Measurements from ENCODE around the gene PYGB.
"Not testable (repeated sequence)": the region's sequence is repeated elsewhere in the genome, so short reads cannot be mapped to it uniquely, and the experiment has no call there.

The PYGB gene

DNA sequence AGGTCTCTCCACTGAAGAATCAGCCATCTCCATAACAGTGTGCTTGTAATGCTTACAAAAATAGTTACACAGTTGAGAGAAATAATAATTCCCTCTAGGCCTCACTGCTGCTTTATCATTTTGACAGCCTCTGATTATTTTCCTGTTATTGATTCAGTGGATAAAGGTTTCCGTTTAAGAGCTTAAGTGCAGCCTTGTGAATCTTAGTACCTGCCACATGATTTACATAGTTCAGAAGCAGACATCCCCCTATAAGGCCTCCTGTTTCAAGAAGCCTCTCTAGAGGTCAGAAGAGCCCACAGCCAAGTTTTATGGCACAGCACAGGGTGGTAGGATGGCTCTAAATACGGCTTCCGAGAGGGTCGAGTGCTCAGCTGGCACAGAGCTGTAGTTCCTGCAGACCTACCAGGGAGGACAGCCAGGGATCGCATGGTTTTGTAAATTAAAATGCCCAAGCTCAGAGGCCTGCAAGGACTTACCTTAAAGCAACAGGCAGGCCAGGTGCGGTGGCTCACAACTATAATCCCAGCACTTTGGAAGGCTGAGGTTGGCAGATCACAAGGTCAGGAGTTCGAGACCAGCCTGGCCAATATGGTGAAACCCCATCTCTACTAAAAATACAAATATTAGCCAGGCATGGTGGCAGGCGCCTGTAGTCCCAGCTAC is 17.6 kb upstream of the PYGB start:
- no peak for DNase-seq (ENCODE audit: low read depth)

DNA sequence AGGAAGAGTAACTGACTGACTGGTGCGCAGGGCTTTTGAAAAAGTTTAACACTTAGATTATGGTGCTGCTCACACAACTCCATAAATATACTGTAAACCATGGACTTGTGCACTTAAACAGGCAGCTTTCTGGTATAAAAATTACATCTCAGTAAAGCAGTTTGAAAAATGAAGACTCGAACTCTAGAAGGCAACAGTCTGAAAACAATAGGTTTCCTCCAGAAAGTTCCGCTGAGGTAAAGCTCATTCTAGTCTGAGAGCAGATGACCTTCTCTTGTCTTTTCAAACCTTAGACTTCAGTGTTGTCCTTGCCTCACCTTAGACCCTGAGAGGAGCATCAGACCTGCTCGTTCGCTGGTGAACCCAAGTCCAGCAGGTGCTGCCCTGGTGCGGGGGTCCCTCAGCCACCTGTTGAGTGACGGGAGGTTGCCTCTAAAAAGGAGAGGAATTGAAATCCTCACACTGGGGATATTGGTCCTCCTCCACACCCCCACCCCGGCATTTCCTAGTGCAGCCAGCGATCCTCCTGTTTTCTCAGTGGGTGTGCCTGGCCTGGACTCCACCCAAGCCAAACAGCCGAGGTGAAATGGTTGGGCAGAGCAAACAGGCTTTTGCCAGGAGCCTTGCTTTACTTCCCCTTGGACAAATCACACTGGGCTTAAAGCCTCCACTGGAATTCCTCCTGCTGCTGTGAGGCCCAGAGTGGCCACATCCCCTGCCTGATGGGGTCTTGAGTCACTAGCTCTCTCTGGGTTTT is 14.7 kb upstream of the PYGB start:
- DNase-seq (ENCODE audit: low read depth) = peak; percentile 77

GRCh38 chr20:25234009-25234849 is 13.7 kb upstream of the PYGB start:
- not testable (repeated sequence) for DNase-seq (ENCODE audit: low read depth)

DNA sequence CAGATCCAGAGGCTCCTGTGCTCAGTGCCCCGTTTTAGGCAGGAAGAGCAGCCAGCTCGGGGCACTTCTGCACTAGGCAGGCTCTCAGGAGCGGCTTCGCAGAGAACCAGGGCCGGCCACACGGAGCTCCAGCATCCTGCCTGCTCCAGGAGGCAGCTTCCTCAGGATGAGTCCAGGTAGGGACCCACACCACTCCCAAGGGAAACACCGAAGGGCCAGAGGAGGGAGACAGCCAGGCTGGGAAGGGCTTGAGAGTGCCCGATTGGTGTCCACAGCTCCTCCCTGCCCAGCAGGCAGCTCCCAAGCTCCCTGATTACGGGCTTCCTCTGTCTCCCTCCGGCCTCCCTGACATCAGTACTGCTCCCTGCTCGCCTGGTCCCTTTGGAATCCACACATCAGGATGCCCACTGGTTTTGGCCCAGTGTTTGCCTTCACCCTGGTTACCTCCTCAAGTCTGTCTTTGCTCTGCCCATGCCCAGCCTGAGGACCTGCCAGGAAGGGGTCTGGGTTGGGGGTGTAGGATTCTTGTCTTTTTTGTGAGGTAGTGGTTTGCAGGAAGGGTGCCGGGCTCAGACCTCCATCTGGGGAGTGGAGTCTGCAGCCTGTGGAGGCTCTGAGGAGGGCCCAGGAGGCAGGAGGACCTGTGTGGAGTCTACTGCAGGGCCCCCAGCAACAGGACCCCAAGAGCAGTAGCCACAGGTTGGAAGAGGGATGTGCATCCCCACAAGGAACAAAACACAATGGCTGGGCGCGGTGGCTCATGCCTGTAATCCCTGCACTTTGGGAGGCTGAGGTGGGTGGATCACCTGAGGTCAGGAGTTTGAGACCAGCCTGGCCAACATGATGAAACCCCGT is 11.2 kb upstream of the PYGB start:
- no peak for DNase-seq (ENCODE audit: low read depth)

GRCh38 chr20:25237610-25238318 is 10.1 kb upstream of the PYGB start:
- peak; percentile 100 for DNase-seq (ENCODE audit: low read depth)

- DNase-seq (ENCODE audit: low read depth) = peak; percentile 68
These were observed 9.4 kb upstream of the PYGB start for GRCh38 chr20:25238319-25239037.

DNA sequence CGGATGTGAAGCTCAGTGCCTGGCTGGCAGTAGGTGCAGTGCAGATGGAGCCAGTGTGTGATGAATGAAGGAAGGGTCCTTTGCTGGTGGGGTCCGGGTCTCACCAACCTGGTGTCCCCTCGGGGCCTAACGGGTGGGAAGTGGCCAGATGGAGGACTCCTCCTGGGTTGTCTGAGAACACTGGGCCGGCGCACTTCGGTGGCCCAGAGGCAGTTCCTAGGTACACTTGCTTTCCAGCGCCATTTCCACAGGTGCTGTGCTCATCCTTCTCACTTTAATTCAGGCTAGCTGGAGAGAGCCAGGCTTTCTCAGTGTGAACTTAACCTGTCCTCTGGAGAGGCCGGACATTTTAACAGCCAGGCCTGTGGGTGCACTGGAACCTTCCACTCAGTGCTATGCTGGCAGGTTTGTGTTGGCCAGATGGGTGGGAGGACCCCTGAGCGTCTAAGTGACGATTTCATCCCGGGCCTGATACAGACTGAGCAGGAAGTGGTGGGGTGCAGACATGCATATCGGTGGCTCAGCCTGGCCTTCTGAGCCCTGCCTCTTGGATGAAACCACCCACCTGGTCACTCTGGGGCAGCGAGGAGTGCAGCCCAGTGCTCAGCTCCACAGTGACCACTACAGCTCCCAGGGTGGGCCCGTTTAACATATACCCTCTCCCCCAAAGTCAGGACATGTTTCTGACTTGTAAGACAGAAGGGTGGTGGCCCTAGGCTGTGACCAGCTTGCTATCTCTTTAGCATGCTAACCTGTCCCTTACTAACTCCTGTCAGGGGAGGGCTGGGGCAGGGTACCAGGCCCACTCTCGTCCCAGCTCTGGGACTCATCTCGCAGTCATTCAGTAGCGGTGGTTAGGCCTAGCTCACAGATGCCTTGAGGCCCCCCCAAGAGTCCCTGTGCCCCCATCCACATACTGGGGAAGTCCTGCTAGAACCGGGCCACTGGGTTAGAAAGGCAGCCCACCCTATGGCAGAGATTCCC is 8.2 kb upstream of the PYGB start:
- DNase-seq (ENCODE audit: low read depth) = no peak

GRCh38 chr20:25240851-25241658 is 6.8 kb upstream of the PYGB start:
- DNase-seq (ENCODE audit: low read depth) = not testable (repeated sequence)

DNA sequence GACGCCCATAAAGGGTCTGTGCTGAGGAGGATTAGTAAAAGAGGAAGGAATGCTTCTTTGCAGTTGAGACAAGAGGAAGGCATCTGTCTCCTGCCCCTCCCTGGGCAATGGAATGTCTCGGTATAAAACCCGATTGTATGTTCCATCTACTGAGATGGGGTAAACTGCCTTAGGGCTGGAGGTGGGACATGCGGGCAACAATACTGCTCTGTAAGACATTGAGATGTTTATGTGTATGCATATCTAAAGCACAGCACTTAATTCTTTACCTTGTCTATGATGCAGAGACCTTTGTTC is 6.3 kb upstream of the PYGB start:
- DNase-seq (ENCODE audit: low read depth) = peak; percentile 31

DNA sequence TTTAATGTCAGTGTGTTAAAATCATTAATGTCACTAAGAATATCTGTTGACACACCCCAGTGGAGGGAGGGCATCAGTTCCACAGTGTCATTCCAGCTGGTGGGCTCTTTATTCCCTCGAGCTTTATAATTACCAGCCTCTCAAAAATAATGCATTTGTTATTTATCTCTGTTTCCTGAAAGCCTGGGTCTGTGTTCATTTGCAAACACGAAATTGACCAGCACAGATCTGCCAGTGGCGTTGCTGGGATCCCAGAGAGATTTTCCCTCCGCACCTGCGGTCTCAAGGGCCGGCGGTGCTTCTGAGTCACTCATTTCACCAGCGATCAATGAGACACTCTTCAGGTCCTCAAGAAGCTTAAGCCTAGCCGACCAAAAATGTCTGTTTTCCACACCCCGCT is 5.7 kb upstream of the PYGB start:
- no peak for DNase-seq (ENCODE audit: low read depth)

GRCh38 chr20:25243416-25243979 is 4.4 kb upstream of the PYGB start:
- DNase-seq (ENCODE audit: low read depth) = no peak

GRCh38 chr20:25244976-25245375 is 2.9 kb upstream of the PYGB start:
- no peak for DNase-seq (ENCODE audit: low read depth)

GRCh38 chr20:25245461-25245860 is 2.4 kb upstream of the PYGB start:
- no peak for DNase-seq (ENCODE audit: low read depth)

DNA sequence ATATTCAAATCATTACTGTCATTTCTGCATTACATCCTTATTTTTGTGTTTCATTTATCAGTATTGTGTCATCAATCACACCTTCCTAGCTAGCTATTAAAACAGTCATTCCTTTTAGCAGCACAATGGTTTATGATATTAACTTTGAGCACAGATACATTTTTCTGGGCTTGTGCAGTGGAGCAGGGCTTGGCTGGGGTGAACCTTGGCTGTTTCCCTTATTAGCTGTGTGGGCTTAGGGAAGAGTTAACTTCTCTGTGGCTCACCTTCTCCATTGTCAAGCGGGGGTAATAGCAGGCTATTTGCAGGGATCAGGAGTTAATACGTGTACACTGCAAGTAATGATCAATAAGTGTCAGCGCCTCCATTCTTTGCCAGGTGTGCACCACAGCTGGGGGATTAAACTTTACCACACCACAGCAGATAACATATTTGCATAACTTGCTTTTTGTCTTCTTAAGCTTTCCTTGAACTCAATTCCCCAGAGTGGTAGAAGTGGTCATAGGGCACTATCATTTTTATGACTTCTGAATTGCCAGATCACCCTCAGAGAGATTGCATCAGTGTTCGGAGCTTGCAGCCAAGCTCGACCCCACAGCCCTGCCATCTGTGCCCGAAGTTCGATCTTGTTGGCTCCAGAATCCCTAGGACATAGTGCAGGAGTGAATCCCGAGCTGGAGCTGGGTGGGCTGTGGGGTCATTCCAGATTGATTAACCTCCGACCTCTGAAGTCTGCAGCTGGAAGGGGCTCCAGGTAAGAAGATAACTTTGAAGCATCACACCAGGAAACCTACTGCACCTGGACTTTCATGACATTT is 1.5 kb upstream of the PYGB start:
- DNase-seq (ENCODE audit: low read depth) = peak; percentile 27

DNA sequence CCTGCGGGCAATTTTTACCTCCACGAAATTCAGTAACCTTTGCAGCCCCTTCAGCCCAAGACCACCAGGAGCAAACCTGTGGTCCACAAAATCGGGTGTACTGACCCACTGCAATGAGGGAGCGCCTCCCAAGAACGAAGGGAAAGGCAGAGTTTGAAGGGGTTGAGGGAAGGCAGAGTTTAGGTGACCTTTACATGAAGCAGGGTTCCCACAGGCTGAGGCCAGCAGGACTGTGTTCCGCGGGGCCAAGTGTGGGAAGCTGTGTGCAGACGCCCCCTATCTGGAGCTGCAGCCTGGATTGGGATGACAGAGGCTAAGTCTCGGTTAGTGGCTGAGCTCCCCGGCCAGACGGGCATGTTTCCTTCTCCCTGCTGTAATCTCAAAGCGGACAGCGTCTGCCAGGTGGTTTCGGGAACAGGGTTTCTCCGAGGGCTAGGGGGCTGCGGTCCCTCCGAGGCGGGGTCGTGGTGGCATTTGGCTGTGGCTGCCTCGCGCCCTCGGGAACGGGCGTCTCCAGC is 826 bp upstream of the PYGB start:
- DNase-seq (ENCODE audit: low read depth) = peak; percentile 83

DNA sequence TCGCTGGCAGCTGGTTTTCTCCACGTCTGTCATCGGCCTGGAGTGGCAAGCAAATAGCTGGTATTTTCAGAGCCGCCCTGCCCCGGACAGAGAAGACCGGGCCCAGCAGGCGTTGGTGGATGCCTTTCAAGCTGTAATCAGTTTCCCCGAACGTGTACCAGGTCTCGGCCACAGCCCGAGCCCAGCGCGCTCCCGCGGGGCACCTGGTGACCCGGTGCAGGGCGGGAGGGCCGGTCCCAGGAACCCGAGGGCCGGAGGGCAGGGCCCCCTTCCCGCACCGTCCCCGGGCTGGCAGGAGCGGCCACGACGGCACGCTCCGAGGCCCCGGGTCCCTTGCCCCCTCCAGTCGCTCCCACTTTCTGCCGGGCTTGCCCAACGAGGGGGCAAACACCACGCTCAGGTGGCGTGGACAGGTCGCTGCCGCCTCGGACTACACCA is 348 bp upstream of the PYGB start:
- no peak for DNase-seq (ENCODE audit: low read depth)

GRCh38 chr20:25248786-25249172 is 894 bp downstream of the PYGB start:
- DNase-seq (ENCODE audit: low read depth) = no peak
